ENCODE results near the gene DNAJB5.

Gene DNAJB5

DNA sequence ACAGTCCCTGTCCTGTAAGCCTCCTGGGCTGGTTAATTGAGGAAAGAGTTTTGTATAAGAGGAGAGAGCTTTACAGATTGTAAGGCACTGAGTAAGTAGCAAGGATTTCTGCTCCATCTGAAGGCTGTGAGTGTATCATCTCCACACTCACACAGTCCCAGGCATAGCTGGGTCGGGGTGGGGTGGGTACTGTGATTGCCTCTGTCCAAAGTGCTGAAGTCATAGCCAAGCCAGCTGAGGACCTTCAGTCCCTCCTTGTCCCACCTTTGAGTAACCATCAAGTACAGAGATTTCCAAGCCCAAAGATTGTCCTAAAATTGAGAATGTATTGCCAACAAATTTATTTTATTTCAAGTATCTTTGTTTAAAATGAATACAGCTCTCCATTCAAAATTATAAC is 5.5 kb upstream of the DNAJB5 start:
- Histone ChIP-seq H2AK5ac (ENCODE audit: low read length, severe bottlenecking) (no peak overlapping the region), H3K4me2 (ENCODE audit: low read length, poor library complexity, severe bottlenecking) (no peak overlapping the region), H3K4ac (ENCODE audit: low read depth in 1 of 2, low read length in 2 of 2) (no peak overlapping the region), H3K18ac (ENCODE audit: low read depth in 1 of 2, low read length in 2 of 2) (no peak overlapping the region), H4K91ac (ENCODE audit: low read length) (no peak overlapping the region), H3K23ac (ENCODE audit: low read length in 2 of 2) (no peak overlapping the region), H2BK12ac (ENCODE audit: low read length in 2 of 2) (no peak overlapping the region), H2BK120ac (ENCODE audit: low read depth, low read length) (no peak overlapping the region), H3K27me3 (ENCODE audit: control insufficient read depth in 1 of 2, insufficient read depth in 1 of 2, low read length in 2 of 2) (peaks cover 26 to 37% of the 10 kb centered on the region in 2 experiments), H3K36me3 (ENCODE audit: control insufficient read depth in 1 of 2, insufficient read depth in 2 of 2, low read depth in 1 of 2, low read length in 2 of 2) (no peaks in the 10 kb centered on the region), H2BK15ac (ENCODE audit: low read depth, poor library complexity, severe bottlenecking) (no peak overlapping the region), H2BK5ac (ENCODE audit: low read depth, low read length, poor library complexity, severe bottlenecking) (no peak overlapping the region), H4K8ac (ENCODE audit: low read length) (no peak overlapping the region), H3K9me3 (ENCODE audit: control insufficient read depth, low read length) (no peaks in the 10 kb centered on the region), H3K4me3 (ENCODE audit: insufficient read depth in 1 of 2, low read depth in 1 of 2, low read length in 2 of 2) (no peak overlapping the region), H3K9ac (ENCODE audit: low read length) (no peak overlapping the region), H2AFZ (ENCODE audit: low read depth, low read length) (no peak overlapping the region), H3K14ac (ENCODE audit: low read length in 2 of 2) (no peak overlapping the region), H3K4me1 (ENCODE audit: control insufficient read depth, insufficient read depth, low read depth, low read length) (peaks cover 15% of the 10 kb centered on the region), H3K79me1 (replicated peaks; ENCODE audit: low read length, poor library complexity, severe bottlenecking) (no peaks in the 10 kb centered on the region), H3K27ac (ENCODE audit: low read length, poor library complexity, severe bottlenecking) (no peak overlapping the region)
- peak; percentile 54 for DNase-seq
- WGBS: 0% methylated on average over 1 of the region's 1 CpG

DNA sequence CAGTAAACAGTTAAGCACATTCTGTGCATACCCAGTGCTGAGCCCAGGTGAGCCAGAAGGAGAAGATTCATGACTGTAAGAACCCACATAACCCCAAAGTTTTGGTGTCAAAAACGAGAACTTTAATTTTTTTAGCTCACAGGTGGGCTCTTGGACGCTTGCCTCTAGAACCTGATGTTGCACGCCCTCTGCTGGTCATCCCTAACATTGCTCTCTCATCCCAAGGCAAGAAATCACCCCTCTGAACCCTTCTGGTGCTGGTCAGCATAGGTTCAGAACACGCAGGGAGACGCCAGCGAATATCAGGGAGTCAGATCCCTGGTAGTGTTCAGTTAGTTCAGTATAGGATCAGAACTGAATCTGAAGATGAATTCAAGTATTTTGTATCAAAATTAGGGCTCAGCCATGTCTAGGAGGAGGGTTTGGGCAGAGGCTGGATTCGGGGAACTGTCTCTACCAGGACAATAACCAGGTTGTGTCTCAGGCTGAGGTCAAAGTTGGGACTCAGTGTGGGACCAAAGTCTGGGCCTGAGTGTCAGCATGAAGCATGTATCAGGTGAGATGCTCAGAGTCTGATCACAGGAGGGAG is 4.1 kb upstream of the DNAJB5 start:
- Histone ChIP-seq H3K4me1 (ENCODE audit: control insufficient read depth, insufficient read depth, low read depth, low read length) (peaks cover 19% of the 10 kb centered on the region), H2AK5ac (ENCODE audit: low read length, severe bottlenecking) (no peak overlapping the region), H3K36me3 (ENCODE audit: control insufficient read depth in 1 of 2, insufficient read depth in 2 of 2, low read depth in 1 of 2, low read length in 2 of 2) (no peaks in the 10 kb centered on the region), H3K14ac (ENCODE audit: low read length in 2 of 2) (no peak overlapping the region), H3K27ac (ENCODE audit: low read length, poor library complexity, severe bottlenecking) (no peak overlapping the region), H3K9me3 (ENCODE audit: control insufficient read depth, low read length) (no peaks in the 10 kb centered on the region), H3K18ac (ENCODE audit: low read depth in 1 of 2, low read length in 2 of 2) (no peak overlapping the region), H3K4ac (ENCODE audit: low read depth in 1 of 2, low read length in 2 of 2) (no peak overlapping the region), H2AFZ (ENCODE audit: low read depth, low read length) (no peak overlapping the region), H3K23ac (ENCODE audit: low read length in 2 of 2) (no peak overlapping the region), H2BK12ac (ENCODE audit: low read length in 2 of 2) (no peak overlapping the region), H2BK120ac (ENCODE audit: low read depth, low read length) (no peak overlapping the region), H2BK5ac (ENCODE audit: low read depth, low read length, poor library complexity, severe bottlenecking) (no peak overlapping the region), H3K4me3 (ENCODE audit: insufficient read depth in 1 of 2, low read depth in 1 of 2, low read length in 2 of 2) (no peak overlapping the region), H4K8ac (ENCODE audit: low read length) (no peak overlapping the region), H3K27me3 (ENCODE audit: control insufficient read depth in 1 of 2, insufficient read depth in 1 of 2, low read length in 2 of 2) (peaks cover 15 to 26% of the 10 kb centered on the region in 2 experiments), H2BK15ac (ENCODE audit: low read depth, poor library complexity, severe bottlenecking) (no peak overlapping the region), H3K79me1 (replicated peaks; ENCODE audit: low read length, poor library complexity, severe bottlenecking) (peaks cover 6% of the 10 kb centered on the region), H3K4me2 (ENCODE audit: low read length, poor library complexity, severe bottlenecking) (no peak overlapping the region), H4K91ac (ENCODE audit: low read length) (no peak overlapping the region), H3K9ac (ENCODE audit: low read length) (no peak overlapping the region)
- WGBS: 19% methylated on average over 7 of the region's 7 CpGs
- DNase-seq: peak; percentile 73

DNA sequence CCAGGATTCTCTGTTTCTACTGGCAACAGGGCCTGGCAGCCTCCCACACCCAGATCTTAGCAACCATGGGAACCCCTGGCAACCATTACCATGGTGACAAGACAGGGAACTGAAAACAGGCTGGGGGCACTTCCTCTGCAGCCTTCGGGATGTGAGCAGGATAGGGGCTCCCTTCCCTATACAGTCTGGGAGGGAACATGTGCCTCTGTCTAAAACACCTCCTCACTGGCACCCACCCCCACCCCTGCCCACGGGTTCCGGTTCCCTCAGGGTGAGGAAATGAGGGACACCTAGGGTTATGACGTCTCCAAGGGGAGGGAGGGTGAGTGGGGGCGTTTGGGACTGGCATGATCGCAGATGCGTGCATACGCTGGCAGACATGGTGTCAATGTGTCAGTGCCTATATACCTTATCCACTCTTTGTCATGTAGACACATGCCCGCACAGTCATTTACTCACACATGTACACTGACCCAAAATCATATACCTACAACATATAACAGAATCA is 3.0 kb upstream of the DNAJB5 start:
- H3K4ac ChIP-seq (ENCODE audit: low read depth in 1 of 2, low read length in 2 of 2): no peak overlapping the region
- WGBS: 95% methylated on average over 7 of the region's 9 CpGs

GRCh38 chr9:34987160-34987901 is 2.2 kb upstream of the DNAJB5 start:
- Histone ChIP-seq H2BK12ac (ENCODE audit: low read length in 2 of 2) (no peak overlapping the region), H3K23ac (ENCODE audit: low read length in 2 of 2) (no peak overlapping the region), H2AK5ac (ENCODE audit: low read length, severe bottlenecking) (no peak overlapping the region), H3K4me2 (ENCODE audit: low read length, poor library complexity, severe bottlenecking) (no peak overlapping the region), H3K9ac (ENCODE audit: low read length) (no peak overlapping the region), H4K91ac (ENCODE audit: low read length) (no peak overlapping the region), H3K27ac (ENCODE audit: low read length, poor library complexity, severe bottlenecking) (no peak overlapping the region), H2AFZ (ENCODE audit: low read depth, low read length) (no peak overlapping the region), H3K4me3 (ENCODE audit: insufficient read depth in 1 of 2, low read depth in 1 of 2, low read length in 2 of 2) (no peak overlapping the region), H3K18ac (ENCODE audit: low read depth in 1 of 2, low read length in 2 of 2) (no peak overlapping the region), H4K8ac (ENCODE audit: low read length) (no peak overlapping the region), H3K36me3 (ENCODE audit: control insufficient read depth in 1 of 2, insufficient read depth in 2 of 2, low read depth in 1 of 2, low read length in 2 of 2) (no peaks in the 10 kb centered on the region), H2BK120ac (ENCODE audit: low read depth, low read length) (no peak overlapping the region), H2BK5ac (ENCODE audit: low read depth, low read length, poor library complexity, severe bottlenecking) (no peak overlapping the region), H3K4ac (ENCODE audit: low read depth in 1 of 2, low read length in 2 of 2) (no peak overlapping the region), H2BK15ac (ENCODE audit: low read depth, poor library complexity, severe bottlenecking) (no peak overlapping the region), H3K9me3 (ENCODE audit: control insufficient read depth, low read length) (no peaks in the 10 kb centered on the region), H3K27me3 (ENCODE audit: control insufficient read depth in 1 of 2, insufficient read depth in 1 of 2, low read length in 2 of 2) (peaks cover 12 to 15% of the 10 kb centered on the region in 2 experiments), H3K14ac (ENCODE audit: low read length in 2 of 2) (no peak overlapping the region), H3K79me1 (replicated peaks; ENCODE audit: low read length, poor library complexity, severe bottlenecking) (peaks cover 13% of the 10 kb centered on the region), H3K4me1 (ENCODE audit: control insufficient read depth, insufficient read depth, low read depth, low read length) (peaks cover 35% of the 10 kb centered on the region)
- 93% methylated on average over 7 of the region's 7 CpGs for WGBS
- no peak for DNase-seq

More for the DNA sequence above, 3.0 kb upstream of the DNAJB5 start:
- H2BK120ac ChIP-seq (ENCODE audit: low read depth, low read length): no peak overlapping the region
- H3K9me3 ChIP-seq (ENCODE audit: control insufficient read depth, low read length): no peaks in the 10 kb centered on the region
- H4K91ac ChIP-seq (ENCODE audit: low read length): no peak overlapping the region
- DNase-seq: peak; percentile 41
- no peak overlapping the region for H3K18ac ChIP-seq (ENCODE audit: low read depth in 1 of 2, low read length in 2 of 2)
- H3K4me2 ChIP-seq (ENCODE audit: low read length, poor library complexity, severe bottlenecking): no peak overlapping the region
- no peak overlapping the region for H3K14ac ChIP-seq (ENCODE audit: low read length in 2 of 2)
- no peak overlapping the region for H2BK15ac ChIP-seq (ENCODE audit: low read depth, poor library complexity, severe bottlenecking)
- H3K79me1 ChIP-seq (replicated peaks; ENCODE audit: low read length, poor library complexity, severe bottlenecking): peaks cover 11% of the 10 kb centered on the region
- no peak overlapping the region for H4K8ac ChIP-seq (ENCODE audit: low read length)
- H2AFZ ChIP-seq (ENCODE audit: low read depth, low read length): no peak overlapping the region
- H2AK5ac ChIP-seq (ENCODE audit: low read length, severe bottlenecking): no peak overlapping the region
- no peak overlapping the region for H2BK12ac ChIP-seq (ENCODE audit: low read length in 2 of 2)
- no peaks in the 10 kb centered on the region for H3K36me3 ChIP-seq (ENCODE audit: control insufficient read depth in 1 of 2, insufficient read depth in 2 of 2, low read depth in 1 of 2, low read length in 2 of 2)
- H2BK5ac ChIP-seq (ENCODE audit: low read depth, low read length, poor library complexity, severe bottlenecking): no peak overlapping the region
- H3K27me3 ChIP-seq (ENCODE audit: control insufficient read depth in 1 of 2, insufficient read depth in 1 of 2, low read length in 2 of 2): peaks cover 14 to 15% of the 10 kb centered on the region in 2 experiments
- H3K9ac ChIP-seq (ENCODE audit: low read length): no peak overlapping the region
- H3K4me3 ChIP-seq (ENCODE audit: insufficient read depth in 1 of 2, low read depth in 1 of 2, low read length in 2 of 2): no peak overlapping the region
- H3K4me1 ChIP-seq (ENCODE audit: control insufficient read depth, insufficient read depth, low read depth, low read length): peaks cover 27% of the 10 kb centered on the region
- H3K27ac ChIP-seq (ENCODE audit: low read length, poor library complexity, severe bottlenecking): no peak overlapping the region
- H3K23ac ChIP-seq (ENCODE audit: low read length in 2 of 2): no peak overlapping the region
